ENCODE measurements around the gene CRIM1.

CRIM1 gene

GRCh38 chr2:36561237-36561944, 205.8 kb downstream of the CRIM1 start:
- peak; percentile 7 for DNase-seq

- DNase-seq = no peak
Measured at GRCh38 chr2:36562240-36562639, 206.7 kb downstream of the CRIM1 start.

- DNase-seq = no peak
Measured at GRCh38 chr2:36562973-36563532, 207.5 kb downstream of the CRIM1 start.

- DNase-seq = no peak
Measured at GRCh38 chr2:36564377-36564930, 208.9 kb downstream of the CRIM1 start.

GRCh38 chr2:36565712-36566111, 210.1 kb downstream of the CRIM1 start:
- DNase-seq = no peak

- no peak for DNase-seq
Measured at GRCh38 chr2:36566887-36567286, 211.3 kb downstream of the CRIM1 start.

GRCh38 chr2:36567711-36568408, 212.3 kb downstream of the CRIM1 start:
- DNase-seq = no peak

GRCh38 chr2:36568516-36569246, 213.1 kb downstream of the CRIM1 start:
- no peak for DNase-seq

- DNase-seq = no peak
Measured at GRCh38 chr2:36569267-36569856, 213.8 kb downstream of the CRIM1 start.

- DNase-seq = no peak
Measured at GRCh38 chr2:36570416-36570815, 214.8 kb downstream of the CRIM1 start.

- no peak for DNase-seq
Measured at GRCh38 chr2:36572054-36572718, 216.6 kb downstream of the CRIM1 start.

- DNase-seq = no peak
Measured at GRCh38 chr2:36572719-36573059, 217.1 kb downstream of the CRIM1 start.

GRCh38 chr2:36573165-36573564, 217.6 kb downstream of the CRIM1 start:
- no peak for DNase-seq

- DNase-seq = no peak
Measured at GRCh38 chr2:36574560-36574959, 219.0 kb downstream of the CRIM1 start.

- no peak for DNase-seq
Measured at GRCh38 chr2:36577884-36578283, 222.3 kb downstream of the CRIM1 start.

GRCh38 chr2:36578343-36579296, 223.0 kb downstream of the CRIM1 start:
- peak; percentile 29 for DNase-seq

GRCh38 chr2:36579297-36579664, 223.7 kb downstream of the CRIM1 start:
- DNase-seq = no peak

- DNase-seq = no peak
Measured at GRCh38 chr2:36582538-36582937, 227.0 kb downstream of the CRIM1 start.

GRCh38 chr2:36582951-36583350, 227.4 kb downstream of the CRIM1 start:
- DNase-seq = no peak

- no peak for DNase-seq
Measured at GRCh38 chr2:36584148-36584794, 228.7 kb downstream of the CRIM1 start.

- no peak for DNase-seq
Measured at GRCh38 chr2:36586672-36587071, 231.1 kb downstream of the CRIM1 start.

All from DMS53 (cell line).